Chondrocyte (in vitro differentiated cells): ENCODE results near the gene DPYD. TPM values are rescaled to one million over a fixed set of nuclear protein-coding genes. Genes with fewer than 3 reads are reported as not detected.

ENCODE experiments used
- DNase-seq: peaks from one replicate; pipeline ENCODE4 v3.0.0; 2021; ENCODE audit warnings: mixed read lengths, low spot score
- H3K27ac Mint-ChIP-seq: one replicate; pipeline ENCODE4 v1.8.0; 2021; ENCODE audit warnings: mild to moderate bottlenecking, moderate library complexity, mixed read lengths; ENCODE audit not compliant: unreplicated experiment
- H3K27me3 Mint-ChIP-seq: 2 replicates; pipeline ENCODE4 v1.8.0; 2021; ENCODE audit warnings: low read depth, mixed read lengths
- H3K36me3 Mint-ChIP-seq: 2 replicates; pipeline ENCODE4 v1.8.0; 2021; ENCODE audit warnings: low read depth, mixed read lengths
- H3K4me1 Mint-ChIP-seq: 2 replicates; pipeline ENCODE4 v1.8.0; 2021; ENCODE audit warnings: low read depth, mild to moderate bottlenecking, mixed read lengths
- H3K4me3 Mint-ChIP-seq: one replicate; pipeline ENCODE4 v1.8.0; 2021; ENCODE audit warnings: mild to moderate bottlenecking, moderate library complexity, mixed read lengths; ENCODE audit not compliant: unreplicated experiment
- H3K9me3 Mint-ChIP-seq: 2 replicates; pipeline ENCODE4 v1.8.0; 2021; ENCODE audit warnings: low read depth, mixed read lengths
- total RNA-seq: library from RNA; stranded (reverse); gene quantifications from 3 replicates; pipeline ENCODE4 v1.2.1, GENCODE V29; 2021
- TF ChIP-seq, protein P1 (sequence below): fragments of 200-600 bp; sonication (generic); IDR thresholded peaks from 2 replicates; pipeline ENCODE4 v1.5.0; 2021; ENCODE audit warnings: antibody characterized with exemption, mild to moderate bottlenecking, moderate library complexity

The DPYD gene
- total RNA-seq, 1 donor from 2014 or later: 5.3 TPM

DNA sequence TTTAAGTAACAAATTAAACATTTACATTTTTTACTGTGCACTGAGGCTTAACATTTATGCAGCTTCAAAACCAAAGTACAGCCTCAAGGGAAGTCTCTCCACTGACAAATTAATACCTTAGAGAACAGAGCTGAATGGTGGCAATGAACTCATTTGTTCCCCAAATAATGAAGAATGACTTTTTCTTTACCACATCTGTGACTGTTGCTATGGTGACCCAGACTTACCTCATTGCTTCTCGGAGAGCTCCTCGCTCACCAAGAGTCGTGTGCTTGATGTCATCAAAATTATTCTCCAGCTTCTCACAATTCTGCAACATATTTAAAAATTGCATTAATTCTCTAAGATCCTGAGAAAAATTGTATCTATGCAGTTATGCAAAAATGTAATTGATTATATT, 92.9 kb downstream of the DPYD start:
- Mint-ChIP-seq H3K4me3 (no peak overlapping the region), H3K4me1 (peaks cover 21% of the 10 kb centered on the region), H3K27ac (no peak overlapping the region), H3K9me3 (no peaks in the 10 kb centered on the region), H3K27me3 (no peaks in the 10 kb centered on the region), H3K36me3 (peaks cover 1% of the 10 kb centered on the region)
- DNase-seq: no peak
- TF ChIP-seq, protein P1, sequence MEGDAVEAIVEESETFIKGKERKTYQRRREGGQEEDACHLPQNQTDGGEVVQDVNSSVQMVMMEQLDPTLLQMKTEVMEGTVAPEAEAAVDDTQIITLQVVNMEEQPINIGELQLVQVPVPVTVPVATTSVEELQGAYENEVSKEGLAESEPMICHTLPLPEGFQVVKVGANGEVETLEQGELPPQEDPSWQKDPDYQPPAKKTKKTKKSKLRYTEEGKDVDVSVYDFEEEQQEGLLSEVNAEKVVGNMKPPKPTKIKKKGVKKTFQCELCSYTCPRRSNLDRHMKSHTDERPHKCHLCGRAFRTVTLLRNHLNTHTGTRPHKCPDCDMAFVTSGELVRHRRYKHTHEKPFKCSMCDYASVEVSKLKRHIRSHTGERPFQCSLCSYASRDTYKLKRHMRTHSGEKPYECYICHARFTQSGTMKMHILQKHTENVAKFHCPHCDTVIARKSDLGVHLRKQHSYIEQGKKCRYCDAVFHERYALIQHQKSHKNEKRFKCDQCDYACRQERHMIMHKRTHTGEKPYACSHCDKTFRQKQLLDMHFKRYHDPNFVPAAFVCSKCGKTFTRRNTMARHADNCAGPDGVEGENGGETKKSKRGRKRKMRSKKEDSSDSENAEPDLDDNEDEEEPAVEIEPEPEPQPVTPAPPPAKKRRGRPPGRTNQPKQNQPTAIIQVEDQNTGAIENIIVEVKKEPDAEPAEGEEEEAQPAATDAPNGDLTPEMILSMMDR: no peak

DNA sequence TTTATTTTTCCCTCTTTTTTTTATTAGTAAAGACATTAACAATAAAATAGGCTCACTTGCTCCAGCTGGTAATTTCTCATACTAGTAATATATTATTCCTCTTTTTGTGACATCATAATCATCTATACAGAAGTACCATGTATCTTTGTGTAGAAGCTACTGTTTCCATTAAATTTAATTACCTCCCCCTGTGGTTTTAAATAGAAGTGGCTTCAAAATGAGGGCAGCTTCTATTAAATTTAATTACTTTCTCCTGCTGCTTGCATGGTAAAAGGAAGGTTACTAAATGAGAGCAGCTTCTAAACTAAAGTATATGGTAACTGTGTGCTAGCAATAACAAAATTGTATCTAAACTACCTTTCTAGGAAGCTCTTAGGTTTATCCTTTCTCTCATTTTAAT, 94.0 kb downstream of the DPYD start:
- no peak overlapping the region for H3K27ac Mint-ChIP-seq
- DNase-seq: no peak
- TF ChIP-seq, protein P1: no peak
- H3K9me3 Mint-ChIP-seq: no peaks in the 10 kb centered on the region
- H3K36me3 Mint-ChIP-seq: peaks cover 1% of the 10 kb centered on the region
- no peaks in the 10 kb centered on the region for H3K27me3 Mint-ChIP-seq
- no peak overlapping the region for H3K4me3 Mint-ChIP-seq
- peaks cover 12% of the 10 kb centered on the region for H3K4me1 Mint-ChIP-seq

DNA sequence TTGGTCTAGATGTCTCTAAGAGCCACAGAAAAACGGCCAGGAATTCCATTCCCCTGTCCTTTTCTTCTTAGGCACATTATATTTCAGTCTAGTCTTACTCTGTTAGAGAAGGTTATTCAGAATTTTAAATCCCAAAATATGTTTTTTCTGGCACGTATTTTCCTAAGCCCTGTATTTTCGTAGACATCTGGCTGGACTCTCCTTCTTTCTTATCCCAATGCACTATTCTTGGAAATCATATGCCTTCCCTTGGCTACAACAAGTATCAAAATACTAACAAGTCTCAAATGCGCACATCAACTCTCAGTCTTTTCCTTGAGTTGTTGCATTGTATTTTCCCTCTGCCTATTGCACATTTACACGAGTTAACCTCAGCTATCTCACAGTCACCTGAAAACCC, 96.2 kb downstream of the DPYD start:
- Mint-ChIP-seq H3K4me1 (peaks cover 12% of the 10 kb centered on the region), H3K27ac (peak overlapping the region; percentile 13), H3K4me3 (no peak overlapping the region), H3K27me3 (no peaks in the 10 kb centered on the region), H3K9me3 (no peaks in the 10 kb centered on the region), H3K36me3 (peaks cover 1% of the 10 kb centered on the region)
- DNase-seq: no peak
- TF ChIP-seq, protein P1: no peak

DNA sequence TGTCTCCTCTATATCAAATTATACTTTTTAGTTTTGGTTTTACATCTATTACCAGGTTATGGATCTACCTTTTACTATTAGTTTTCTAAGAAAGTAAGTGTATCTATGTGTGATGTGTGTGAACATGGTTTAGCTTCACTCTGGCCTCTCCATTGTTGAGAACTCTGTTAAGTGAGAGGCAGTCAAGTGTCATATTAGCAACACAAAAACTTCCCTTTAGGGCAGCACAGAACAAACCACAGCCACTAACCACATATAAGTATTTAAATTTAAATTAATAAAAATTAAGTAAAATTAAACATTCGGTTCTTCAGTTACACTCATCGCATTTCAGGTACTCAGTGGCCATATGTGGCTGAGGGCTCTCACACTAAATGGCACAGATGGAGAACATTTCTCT, 96.6 kb downstream of the DPYD start:
- Mint-ChIP-seq H3K4me3 (no peak overlapping the region), H3K27ac (no peak overlapping the region)

DNA sequence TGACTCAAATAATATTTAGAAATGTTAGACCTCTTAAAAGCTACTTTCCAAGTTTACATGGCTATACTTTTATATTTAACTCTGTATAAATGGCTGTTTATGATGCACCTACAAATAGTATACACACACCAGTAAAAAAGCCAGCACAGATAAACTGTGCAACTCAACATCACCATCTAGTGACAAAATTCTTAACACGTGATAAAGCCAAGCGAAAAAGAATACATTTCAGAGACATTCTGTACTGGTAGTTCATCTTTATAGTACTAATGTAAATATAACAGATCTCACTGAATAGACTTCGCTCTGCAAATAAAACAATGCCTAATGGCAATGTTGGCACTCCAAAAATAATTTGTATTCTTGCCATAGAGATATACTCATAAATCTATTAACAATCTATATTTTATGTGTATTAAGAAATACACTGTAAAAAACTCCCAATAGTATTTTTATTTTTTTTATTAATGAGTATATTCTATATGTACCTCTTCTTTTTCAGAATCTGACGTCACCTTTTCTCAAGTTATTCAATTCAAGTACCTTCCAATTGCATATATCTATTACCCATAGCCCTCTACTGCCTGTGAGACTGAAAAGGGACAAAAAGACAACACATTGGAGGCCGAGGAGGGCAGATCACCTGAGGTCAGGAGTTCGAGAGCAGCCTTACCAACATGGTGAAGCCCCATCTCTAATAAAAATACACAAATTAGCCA, 100.2 kb downstream of the DPYD start:
- Mint-ChIP-seq H3K4me1 (peaks cover 12% of the 10 kb centered on the region), H3K9me3 (no peaks in the 10 kb centered on the region), H3K4me3 (no peak overlapping the region), H3K27ac (no peak overlapping the region), H3K27me3 (no peaks in the 10 kb centered on the region), H3K36me3 (no peaks in the 10 kb centered on the region)
- DNase-seq: no peak
- TF ChIP-seq, protein P1: peak; percentile 86

More for the DNA sequence above, 96.6 kb downstream of the DPYD start:
- Mint-ChIP-seq H3K36me3 (peaks cover 1% of the 10 kb centered on the region), H3K4me1 (peaks cover 12% of the 10 kb centered on the region), H3K9me3 (no peaks in the 10 kb centered on the region), H3K27me3 (no peaks in the 10 kb centered on the region)
- no peak for DNase-seq
- TF ChIP-seq, protein P1: no peak
